HG02943 (cell line): Measurements from ENCODE around the gene PIGO.
A peak's percentile ranks its signal among the peaks of the same experiment; 100 is the strongest.

ENCODE experiments used
- ATAC-seq: cut with Tn5 transposase; IDR thresholded peaks from one replicate; pipeline ENCODE4 v1.9.1; 2021; ENCODE audit warnings: mild to moderate bottlenecking, low read depth, moderate library complexity; ENCODE audit not compliant: unreplicated experiment

The PIGO gene

DNA sequence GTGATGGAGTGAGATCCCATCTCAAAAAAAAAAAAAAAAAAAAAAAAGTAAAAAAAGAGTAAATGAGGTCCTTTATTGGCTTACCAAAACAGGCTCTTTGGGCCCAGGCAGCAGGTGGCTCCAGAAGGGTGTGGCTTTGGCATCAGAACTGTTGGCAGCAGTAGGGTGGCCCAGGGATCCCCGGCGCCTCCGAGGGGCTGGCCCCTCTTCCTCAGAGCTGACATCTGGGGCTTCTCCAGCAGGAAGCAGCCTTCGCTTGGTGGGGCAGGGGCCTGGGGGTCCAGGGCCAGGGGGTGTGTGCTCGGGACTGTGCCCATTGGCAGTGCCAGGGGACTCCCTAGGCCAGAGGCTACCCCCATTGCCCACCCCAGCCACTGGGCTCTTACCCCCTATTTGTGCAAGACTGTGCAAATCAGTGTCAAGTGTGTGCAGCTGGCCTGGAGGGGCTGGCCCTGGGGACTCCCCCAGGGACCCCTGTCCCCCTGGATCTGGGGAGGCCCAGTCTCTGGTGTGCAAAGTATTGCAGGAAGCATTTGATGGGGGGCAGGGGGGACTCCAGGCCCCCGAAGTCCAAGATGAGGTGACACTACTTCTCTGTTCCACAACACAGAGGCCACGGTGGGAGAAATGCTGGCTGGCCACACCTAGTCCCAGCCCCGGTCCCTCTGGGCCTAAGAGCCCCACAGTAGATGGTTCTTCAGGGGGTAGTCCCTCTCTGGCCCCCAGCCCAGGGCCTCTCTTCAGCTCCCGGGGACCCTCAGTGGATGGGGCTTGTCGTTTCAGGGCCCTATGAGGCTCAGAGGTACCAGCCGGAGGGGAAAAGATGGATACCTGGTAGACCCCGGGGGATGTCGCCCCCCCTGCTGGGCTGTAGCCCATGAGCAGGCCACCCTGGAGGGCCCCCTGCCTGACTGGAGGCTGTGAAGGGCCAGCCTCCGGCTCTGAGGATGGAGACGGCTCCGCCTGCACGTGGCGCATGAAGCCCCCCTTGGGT, 11.2 kb upstream of the PIGO start:
- ATAC-seq: no peak

DNA sequence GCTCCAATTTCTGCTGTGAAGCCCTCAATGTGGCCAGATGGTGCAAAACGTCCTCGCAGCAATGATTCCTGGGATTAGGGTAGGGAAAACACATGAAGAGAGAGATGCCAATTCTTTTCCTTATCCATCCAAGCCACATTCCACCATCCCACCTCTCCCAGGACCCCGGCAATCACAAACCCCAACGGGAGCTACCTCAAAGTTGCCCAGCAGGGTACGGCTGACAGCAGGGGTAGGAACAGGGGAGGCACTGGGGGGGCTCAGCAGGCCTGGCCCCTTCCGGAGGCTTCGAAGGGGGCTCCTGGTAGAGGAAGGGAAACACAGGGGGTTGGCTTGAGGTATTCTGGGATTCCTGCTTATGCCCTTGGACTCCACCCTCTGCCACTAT, 9.9 kb upstream of the PIGO start:
- ATAC-seq: no peak

- ATAC-seq: no peak
These were observed 9.4 kb upstream of the PIGO start for GRCh38 chr9:35105571-35106342.

DNA sequence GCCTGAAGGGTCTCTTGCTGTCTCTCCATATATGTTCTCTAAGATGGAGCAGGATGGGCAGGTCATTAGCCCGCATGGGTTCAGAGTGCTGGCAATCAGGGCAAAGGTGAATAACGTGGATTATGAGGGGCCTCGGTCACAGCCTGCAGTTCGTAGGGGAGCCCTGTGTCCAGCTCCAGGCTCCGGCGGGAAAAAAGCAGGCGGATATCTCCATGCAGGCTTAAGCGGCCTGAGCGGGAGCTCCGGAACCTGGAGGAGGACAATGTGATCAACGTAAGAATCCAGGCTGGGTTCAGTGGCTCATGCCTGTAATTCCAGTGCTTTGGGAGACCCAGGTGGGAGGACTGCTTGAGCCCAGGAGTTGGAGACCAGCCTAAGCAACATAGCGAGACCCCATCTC, 8.7 kb upstream of the PIGO start:
- ATAC-seq: no peak

DNA sequence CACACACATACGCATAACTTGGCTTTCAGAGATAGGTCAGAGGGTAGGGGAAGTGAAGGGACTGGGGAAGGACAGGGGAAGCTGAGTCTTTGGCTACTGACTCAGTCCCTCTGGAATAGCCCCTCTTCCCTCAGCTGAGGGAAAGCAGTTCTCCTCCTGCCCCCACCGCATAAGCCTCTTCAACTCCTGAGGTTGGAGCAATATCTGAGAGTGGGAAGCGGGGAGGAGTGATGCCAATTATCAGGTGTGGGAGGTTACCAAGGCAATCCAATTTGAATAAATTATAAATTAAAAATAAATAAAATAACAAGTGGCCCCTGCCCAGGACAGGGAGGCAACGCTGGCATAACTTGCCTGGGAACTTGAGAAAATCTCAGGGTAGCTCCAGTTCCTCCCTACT, 8.2 kb upstream of the PIGO start:
- no peak for ATAC-seq

- ATAC-seq: no peak
These were observed 7.3 kb upstream of the PIGO start for GRCh38 chr9:35103660-35104191.

DNA sequence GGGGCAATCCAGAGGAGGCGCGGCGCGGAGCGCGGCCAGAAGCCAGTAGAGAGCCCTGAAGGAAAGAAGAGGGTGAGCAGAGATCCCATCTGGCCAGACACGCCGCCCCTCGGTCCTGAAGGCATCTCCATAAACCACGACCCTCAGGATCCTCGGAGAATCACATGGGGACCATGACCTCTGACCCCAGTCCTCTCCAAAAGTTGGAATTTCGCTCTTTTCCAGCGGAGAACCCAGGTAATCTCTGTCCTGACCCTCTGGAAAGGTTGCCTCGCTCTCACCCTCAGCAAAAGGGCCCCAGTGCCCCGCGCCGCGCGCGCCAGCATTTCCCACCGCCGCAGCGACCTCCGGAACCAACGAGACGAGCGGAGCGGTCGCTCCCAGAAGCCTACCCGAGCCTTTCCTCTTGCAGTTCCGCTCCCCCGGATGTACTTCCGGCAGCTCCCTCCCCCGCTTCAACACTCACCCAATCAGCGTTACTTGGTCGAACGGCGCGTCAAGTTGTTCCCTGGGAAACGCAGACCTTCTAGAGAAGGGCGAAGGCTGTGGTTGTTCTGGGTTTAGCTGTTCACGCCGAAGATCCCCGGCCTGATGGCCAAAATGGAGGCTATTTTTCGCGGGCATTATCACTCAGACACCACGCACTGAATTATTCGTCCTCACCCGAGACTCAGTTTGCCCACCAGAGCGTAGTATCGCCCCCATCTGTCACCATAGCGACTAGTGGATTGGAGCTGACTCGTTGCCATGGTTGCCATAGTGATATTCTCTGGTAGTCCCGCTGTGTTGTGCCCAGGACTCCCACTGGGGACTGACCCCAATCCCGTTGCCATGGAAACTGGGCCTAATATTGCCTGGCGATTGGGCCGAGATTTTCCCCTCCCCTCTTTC, 6.6 kb upstream of the PIGO start, which contains the start of gene STOML2:
Gene STOML2 (minus strand): TSS at position 363 of the 891 bp plus-strand sequence. CDS start 37 bp downstream, at position 326.
- peak; percentile 97 for ATAC-seq

DNA sequence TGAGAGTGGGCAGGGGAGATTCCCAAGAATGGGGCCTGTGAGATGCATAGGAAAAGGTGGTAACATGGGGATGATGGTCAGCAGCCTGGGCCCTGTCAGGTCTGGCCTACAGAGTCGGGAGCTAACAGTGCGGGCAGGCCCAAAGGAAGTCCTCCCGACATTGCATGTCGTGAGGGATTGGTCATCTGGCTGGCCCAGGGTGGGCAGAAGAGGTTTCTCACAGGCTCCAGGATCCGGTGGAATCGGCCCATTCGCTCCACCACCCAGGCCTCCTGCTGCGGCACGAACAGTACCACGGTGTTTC, 6.0 kb upstream of the PIGO start:
- peak; percentile 15 for ATAC-seq

- ATAC-seq: no peak
These were observed 1.2 kb upstream of the PIGO start for GRCh38 chr9:35097573-35097972.

DNA sequence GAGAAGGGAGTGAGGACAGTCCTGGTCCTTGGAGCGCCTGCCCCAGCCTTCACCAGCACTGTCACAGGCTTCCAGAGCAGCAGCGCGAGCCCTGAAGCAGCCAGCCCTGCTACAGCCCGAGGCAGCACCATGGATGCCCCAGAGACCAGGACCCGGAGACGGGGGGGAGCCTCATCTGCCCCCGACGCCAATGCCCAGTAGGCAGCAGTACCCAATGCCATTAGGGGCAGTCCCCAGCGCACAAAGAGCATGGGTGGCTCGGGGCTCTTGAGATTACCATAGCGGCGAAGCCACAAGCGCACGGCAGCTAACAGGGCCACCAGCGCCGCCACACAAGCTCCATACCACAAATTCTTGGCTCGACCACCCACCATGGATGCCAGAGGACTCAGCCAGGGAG, 4.9 kb downstream of the PIGO start:
- ATAC-seq: no peak

DNA sequence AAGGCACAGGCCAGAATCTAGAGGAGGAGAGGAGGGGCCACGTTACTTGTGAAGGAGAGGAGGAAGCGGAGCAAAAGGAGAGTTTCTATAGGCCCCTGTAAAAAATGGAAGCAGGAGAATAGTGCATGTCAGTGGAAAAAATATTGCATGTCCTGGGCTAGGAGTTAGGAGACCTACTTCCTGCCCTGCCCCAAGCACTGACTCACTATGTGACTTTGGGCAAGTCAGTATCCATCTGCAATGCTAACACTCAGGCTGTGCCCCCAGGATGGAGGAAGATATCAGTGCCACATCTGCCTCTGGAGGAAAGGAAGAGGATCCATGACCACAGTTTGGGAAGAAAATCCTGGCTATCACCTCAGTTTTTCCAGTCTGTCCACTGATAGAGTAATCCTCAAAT, 7.0 kb downstream of the PIGO start:
- ATAC-seq: no peak

DNA sequence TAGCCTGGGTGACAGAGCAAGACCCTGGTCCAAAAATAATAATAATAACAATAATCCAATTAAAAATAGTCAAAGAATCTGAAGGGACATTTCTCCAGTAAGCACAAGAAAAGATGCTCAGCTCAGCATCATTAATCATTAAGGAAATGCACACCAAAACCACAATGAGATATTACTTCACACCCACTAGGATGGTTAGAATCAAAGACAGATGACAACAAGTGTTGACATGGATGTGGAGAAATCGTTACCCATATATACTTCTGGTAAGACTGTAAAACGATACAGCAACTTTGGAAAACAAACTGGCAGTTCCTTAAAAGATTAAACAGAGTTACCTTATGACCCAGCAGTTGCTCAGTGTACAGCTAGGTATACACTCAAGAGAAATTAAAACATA, 11.3 kb downstream of the PIGO start:
- ATAC-seq: no peak

DNA sequence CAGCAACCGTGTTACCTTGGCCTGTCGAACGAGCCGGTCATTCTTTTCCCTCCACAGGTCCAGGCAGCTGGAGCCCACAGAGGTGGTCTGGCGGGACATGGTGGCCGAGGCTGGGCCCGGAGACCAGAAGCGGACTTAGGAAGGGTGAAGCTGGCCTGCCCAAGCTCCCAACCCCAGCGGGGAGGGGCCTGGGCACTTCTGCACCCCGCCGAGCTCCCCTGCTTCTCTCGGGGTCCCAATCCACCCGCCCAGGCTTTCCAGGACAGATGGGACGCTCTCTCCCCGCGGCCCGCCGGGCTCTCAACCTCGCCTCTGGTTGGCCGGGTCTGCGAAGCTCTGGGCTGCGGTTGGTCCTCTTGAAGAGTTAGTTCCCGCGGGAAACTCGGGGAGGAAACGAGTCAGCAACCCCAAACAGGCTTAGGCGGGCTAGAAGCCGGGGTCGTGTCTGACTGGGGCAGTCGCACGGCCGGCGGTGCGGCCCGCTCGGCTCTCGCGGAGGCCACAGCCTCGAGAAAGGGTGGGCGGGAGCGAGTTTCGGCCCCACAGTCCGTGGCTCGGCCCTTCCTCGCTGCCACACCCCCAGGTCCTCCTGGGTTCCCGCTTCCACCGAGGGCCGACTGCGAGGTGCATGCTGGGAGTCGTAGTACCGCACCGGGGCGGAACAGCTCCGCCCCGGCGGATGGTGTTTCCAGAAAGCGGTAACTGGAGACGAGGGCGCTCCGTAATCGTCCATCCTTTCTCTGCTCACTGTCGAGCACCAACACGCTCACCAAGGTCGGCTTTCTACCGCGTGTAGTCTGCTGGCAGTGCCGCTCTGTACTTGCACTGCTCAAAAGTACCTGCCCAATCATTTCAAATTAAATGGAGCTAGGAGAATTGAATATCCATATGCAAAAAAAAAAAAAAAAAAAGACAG, 16.7 kb downstream of the PIGO start, which contains the start of gene FANCG:
Gene FANCG (minus strand): TSS at position 517 of the 916 bp plus-strand sequence. CDS start 418 bp downstream, at position 99.
- ATAC-seq: peak; percentile 85

DNA sequence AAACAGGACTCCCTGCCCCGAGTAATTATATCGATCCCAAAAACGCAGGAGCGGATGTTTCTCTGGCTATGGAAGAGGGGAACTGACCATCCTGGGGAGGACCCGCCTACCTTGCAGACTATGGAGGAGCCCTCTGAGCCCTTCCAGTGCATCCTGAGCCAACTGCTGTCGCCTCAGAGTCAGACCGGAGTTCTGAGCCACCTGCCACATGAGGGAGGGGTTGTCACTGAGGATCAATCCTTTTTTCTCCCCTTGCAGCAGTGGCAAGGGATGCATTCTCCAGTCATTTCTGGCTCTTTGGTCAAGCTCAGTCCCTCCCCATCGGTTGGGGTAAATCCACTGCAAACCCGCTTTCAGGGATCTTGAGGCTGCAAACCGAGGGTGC, 17.4 kb downstream of the PIGO start:
- ATAC-seq: no peak

DNA sequence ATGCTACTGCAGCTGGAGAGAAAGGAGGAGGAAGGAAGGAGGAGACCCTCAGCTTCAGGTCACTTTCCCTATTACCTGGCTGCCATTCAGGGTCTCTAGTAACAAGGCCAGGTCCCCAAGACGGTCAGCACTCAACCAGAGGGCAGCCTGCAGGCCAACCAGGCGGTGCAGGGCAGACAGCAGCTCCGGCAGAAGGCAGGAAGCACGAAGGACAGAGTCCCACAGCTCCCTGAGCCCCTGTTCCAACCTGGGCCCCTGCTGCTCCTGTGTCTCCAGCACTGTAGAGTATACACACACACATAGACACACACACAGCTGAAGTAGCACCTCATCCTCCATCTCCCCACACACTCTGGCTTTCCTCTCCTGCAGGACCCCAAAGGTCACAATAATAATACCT, 18.3 kb downstream of the PIGO start:
- no peak for ATAC-seq

DNA sequence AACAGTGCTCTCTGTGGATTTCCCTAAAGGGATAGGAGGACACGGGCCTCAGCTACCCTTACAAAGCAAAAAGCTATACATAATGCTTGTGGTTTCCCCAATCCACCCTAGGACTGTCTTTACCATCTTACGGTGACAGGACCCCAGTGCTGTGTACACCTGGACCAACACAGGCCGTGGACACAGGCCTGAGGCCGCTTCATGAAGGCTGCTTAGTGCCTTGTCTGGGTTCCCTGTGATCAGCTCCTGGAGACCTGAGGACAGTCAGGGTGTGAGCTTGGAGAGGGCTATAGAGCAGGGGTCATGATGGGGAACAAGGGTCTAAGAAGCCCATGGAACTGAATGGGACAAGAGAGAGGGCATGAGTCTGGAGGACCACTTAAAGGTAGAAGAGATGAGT, 19.5 kb downstream of the PIGO start:
- ATAC-seq: no peak

DNA sequence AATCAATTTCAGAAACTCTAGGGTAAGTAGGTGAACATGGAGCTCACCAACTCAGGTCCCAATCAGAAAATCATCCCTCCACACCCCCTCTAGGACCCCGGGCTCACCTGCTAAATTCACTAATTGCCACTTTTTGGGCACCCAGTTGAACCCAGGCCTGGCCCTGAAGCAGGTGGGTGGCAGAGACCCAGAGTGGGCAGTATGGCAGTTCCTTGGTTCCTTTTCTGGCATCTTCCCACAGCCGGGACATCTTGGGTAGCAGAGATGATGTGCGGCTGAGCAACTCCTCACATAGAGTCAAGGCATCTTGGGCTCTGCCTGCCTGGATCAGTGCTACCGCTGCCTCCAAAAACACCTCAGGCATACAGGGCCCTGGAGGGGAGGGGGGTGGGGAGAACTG, 21.0 kb downstream of the PIGO start:
- ATAC-seq: no peak

DNA sequence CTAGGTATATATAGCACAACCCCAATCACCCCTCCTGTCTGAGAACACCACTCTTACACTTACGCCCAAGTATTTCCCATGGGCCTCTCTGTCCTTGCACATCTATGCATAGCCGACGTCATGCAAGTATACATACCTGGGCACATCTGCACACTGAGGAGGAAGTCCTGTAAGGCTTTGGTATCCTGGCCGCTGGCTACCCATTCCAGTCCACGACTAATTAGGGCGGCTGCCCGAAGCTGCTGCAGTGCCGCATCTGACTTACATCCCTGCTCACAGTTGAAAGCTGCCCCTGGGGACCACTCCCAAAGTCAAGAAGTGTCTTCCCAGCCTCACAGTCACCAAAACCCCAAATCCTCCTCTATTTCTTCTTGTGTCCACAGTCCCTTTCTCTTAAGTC, 21.6 kb downstream of the PIGO start:
- ATAC-seq: no peak

GRCh38 chr9:35074141-35074540, 22.2 kb downstream of the PIGO start:
- no peak for ATAC-seq
